Neural cell (in vitro differentiated cells): Measurements from ENCODE around the gene ADD3. TPM values are rescaled to one million over a fixed set of nuclear protein-coding genes. Genes with fewer than 3 reads are reported as not detected.

Experiments used
- H2AFZ ChIP-seq: fragments of 200-600, 300-800 bp; sonication (generic), shearing (Covaris generic); 2 replicates; pipeline ENCODE4 v1.6.0; 2014; ENCODE audit warnings: low read depth, mild to moderate bottlenecking, antibody characterized with exemption, low read length, moderate library complexity
- H3F3A ChIP-seq: fragments of 200-600 bp; shearing (Covaris generic); 2 replicates; pipeline ENCODE4 v1.6.1; 2016; ENCODE audit warnings: mild to moderate bottlenecking, moderate library complexity, mixed read lengths, antibody characterized with exemption, low read length; ENCODE audit not compliant: insufficient read depth, poor library complexity, severe bottlenecking
- H3K27ac ChIP-seq: fragments of 200-600, 300-800 bp; sonication (generic), shearing (Covaris generic); 2 replicates; pipeline ENCODE4 v1.5.1; 2014; ENCODE audit warnings: mild to moderate bottlenecking, low read length, moderate library complexity
- H3K27me3 ChIP-seq: fragments of 300-800, 200-600 bp; sonication (generic), shearing (Covaris generic); 2 replicates; pipeline ENCODE4 v1.6.0; 2014; ENCODE audit warnings: mild to moderate bottlenecking, low read depth, low read length, moderate library complexity; ENCODE audit not compliant: insufficient read depth
- H3K36me3 ChIP-seq: fragments of 300-800, 200-600 bp; sonication (generic), shearing (Covaris generic); 2 replicates; pipeline ENCODE4 v1.5.1; 2014; ENCODE audit warnings: mild to moderate bottlenecking, antibody characterized with exemption, low read length, moderate library complexity; ENCODE audit not compliant: insufficient read depth
- H3K4me2 ChIP-seq: fragments of 300-800, 200-600 bp; sonication (generic), shearing (Covaris generic); 2 replicates; pipeline ENCODE4 v1.6.0; 2014; ENCODE audit warnings: mild to moderate bottlenecking, low read length
- H3K4me3 ChIP-seq: fragments of 300-800, 200-600 bp; sonication (generic), shearing (Covaris generic); 2 replicates; pipeline ENCODE4 v1.5.1; 2014; ENCODE audit warnings: mild to moderate bottlenecking, low read length, moderate library complexity
- H3K79me2 ChIP-seq: fragments of 200-600 bp; shearing (Covaris generic); replicated peaks from 2 replicates; pipeline ENCODE4 v1.6.0; 2014; ENCODE audit warnings: mild to moderate bottlenecking, low read length, moderate library complexity; ENCODE audit not compliant: insufficient read depth
- H3K9ac ChIP-seq: fragments of 300-800, 200-600 bp; sonication (generic), shearing (Covaris generic); 2 replicates; pipeline ENCODE4 v1.6.1; 2016; ENCODE audit warnings: mild to moderate bottlenecking, low read length, mixed read lengths
- H3K9me2 ChIP-seq: fragments of 200-600 bp; shearing (Covaris generic); 2 replicates; pipeline ENCODE4 v1.6.1; 2016; ENCODE audit warnings: mild to moderate bottlenecking, low read length, mixed read lengths; ENCODE audit not compliant: insufficient read depth
- H3K9me3 ChIP-seq: fragments of 200-600, 300-800 bp; sonication (generic), shearing (Covaris generic); 2 replicates; pipeline ENCODE4 v1.6.1; 2016; ENCODE audit warnings: mild to moderate bottlenecking, mixed run types, low read length, moderate library complexity, mixed read lengths
- H4K20me1 ChIP-seq: fragments of 200-600 bp; shearing (Covaris generic); 2 replicates; pipeline ENCODE4 v1.6.1; 2016; ENCODE audit warnings: mild to moderate bottlenecking, mixed run types; ENCODE audit not compliant: insufficient read depth
- CTCF ChIP-seq: fragments of 450-650 bp; IDR thresholded peaks from 2 replicates; pipeline ENCODE4 v1.5.1; 2014; ENCODE audit warnings: antibody characterized with exemption, mild to moderate bottlenecking, moderate library complexity; ENCODE audit not compliant: poor library complexity, severe bottlenecking
- EP300 ChIP-seq: fragments of 450-650 bp; conservative IDR thresholded peaks from 2 replicates; pipeline ENCODE4 v1.6.1; 2014; ENCODE audit warnings: antibody characterized with exemption, mild to moderate bottlenecking, moderate library complexity; ENCODE audit not compliant: poor library complexity, severe bottlenecking
- EZH2 ChIP-seq: fragments of 200-600, 300-800 bp; shearing (Covaris generic), sonication (generic); IDR thresholded peaks from 2 replicates; pipeline ENCODE4 v1.6.1; 2014; ENCODE audit warnings: antibody characterized with exemption, low read length, borderline replicate concordance, mild to moderate bottlenecking; ENCODE audit not compliant: insufficient read depth, poor library complexity, severe bottlenecking
- MXI1 ChIP-seq: fragments of 450-650 bp; conservative IDR thresholded peaks from 2 replicates; pipeline ENCODE4 v1.6.1; 2014; ENCODE audit warnings: antibody characterized with exemption, mild to moderate bottlenecking; ENCODE audit not compliant: poor library complexity, severe bottlenecking
- POLR2AphosphoS5 ChIP-seq: IDR thresholded peaks from 2 replicates; pipeline ENCODE4 v1.6.1; 2012
- RAD21 ChIP-seq: fragments of 450-650 bp; conservative IDR thresholded peaks from 2 replicates; pipeline ENCODE4 v1.6.1; 2014; ENCODE audit warnings: antibody characterized with exemption, mild to moderate bottlenecking, moderate library complexity
- REST ChIP-seq: IDR thresholded peaks from 2 replicates; pipeline ENCODE4 v1.6.1; 2012; ENCODE audit warnings: borderline replicate concordance
- SMC3 ChIP-seq: fragments of 450-650 bp; conservative IDR thresholded peaks from 2 replicates; pipeline ENCODE4 v1.6.1; 2014; ENCODE audit warnings: antibody characterized with exemption, mild to moderate bottlenecking, moderate library complexity; ENCODE audit not compliant: poor library complexity
- TAF1 ChIP-seq: IDR thresholded peaks from 2 replicates; pipeline ENCODE4 v1.6.1; 2012; ENCODE audit warnings: low read depth
- polyA plus RNA-seq: library from polyadenylated mRNA; depleted of rRNA; stranded (reverse); fragments of >200 nt; gene quantifications from 2 replicates; pipeline ENCODE4 v1.2.3, GENCODE V29; 2014

ADD3 gene
- polyA plus RNA-seq, 1 donor from 2014 or later, result 40.6 TPM

GRCh38 chr10:110123594-110123993, 115.8 kb downstream of the ADD3 start:
- Histone ChIP-seq H3K27ac (no peak overlapping the region), H3F3A (no peaks in the 10 kb centered on the region), H3K79me2 (no peaks in the 10 kb centered on the region), H3K4me2 (no peak overlapping the region), H2AFZ (no peak overlapping the region), H3K9ac (no peak overlapping the region), H3K27me3 (no peaks in the 10 kb centered on the region), H4K20me1 (no peaks in the 10 kb centered on the region), H3K36me3 (no peaks in the 10 kb centered on the region), H3K4me3 (no peak overlapping the region), H3K9me2 (no peaks in the 10 kb centered on the region), H3K9me3 (no peaks in the 10 kb centered on the region)
- TF ChIP-seq RAD21 (no peak), EP300 (no peak), REST (no peak), MXI1 (no peak), POLR2AphosphoS5 (no peak), EZH2 (no peak), TAF1 (no peak), CTCF (no peak), SMC3 (no peak)

DNA sequence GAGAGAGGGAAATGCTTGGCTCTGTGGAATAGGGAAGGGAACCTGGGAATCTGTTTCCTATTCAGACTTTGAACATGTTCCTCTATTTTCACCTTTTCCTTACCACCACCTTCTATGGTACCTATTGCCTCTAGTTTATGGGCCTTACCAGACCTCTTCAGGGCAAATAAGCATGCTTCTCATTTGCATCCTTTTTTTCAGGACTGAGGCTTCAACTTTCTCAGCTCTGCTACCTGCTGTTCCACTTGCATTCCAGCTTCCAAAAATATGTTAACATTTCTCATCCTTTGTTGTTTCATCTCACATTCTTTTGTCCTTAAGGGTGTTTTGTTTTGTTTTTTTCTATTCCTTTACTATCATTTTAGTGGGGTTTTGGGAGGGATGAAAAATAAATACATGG, 121.7 kb downstream of the ADD3 start:
- Histone ChIP-seq H3K4me3 (no peak overlapping the region), H3K27ac (no peak overlapping the region), H3K9ac (no peak overlapping the region), H3K9me3 (no peaks in the 10 kb centered on the region), H2AFZ (no peak overlapping the region), H3F3A (no peaks in the 10 kb centered on the region), H3K36me3 (no peaks in the 10 kb centered on the region), H3K79me2 (no peaks in the 10 kb centered on the region), H3K9me2 (no peaks in the 10 kb centered on the region), H3K4me2 (no peak overlapping the region), H3K27me3 (no peaks in the 10 kb centered on the region), H4K20me1 (no peaks in the 10 kb centered on the region)
- TF ChIP-seq POLR2AphosphoS5 (no peak), REST (no peak), MXI1 (no peak), EZH2 (no peak), TAF1 (no peak), CTCF (no peak), RAD21 (no peak), SMC3 (no peak), EP300 (no peak)
